EH (cell line): ENCODE data around the gene VSTM2A.
A peak's percentile ranks its signal among the peaks of the same experiment; 100 is the strongest.
"Not testable (repeated sequence)": the region's sequence is repeated elsewhere in the genome, so short reads cannot be mapped to it uniquely, and the experiment has no call there.

ENCODE experiments used
- DNase-seq: peaks from one replicate; pipeline ENCODE4 v3.0.0-alpha.2; 2015; ENCODE audit warnings: low read depth

Gene VSTM2A, protein sequence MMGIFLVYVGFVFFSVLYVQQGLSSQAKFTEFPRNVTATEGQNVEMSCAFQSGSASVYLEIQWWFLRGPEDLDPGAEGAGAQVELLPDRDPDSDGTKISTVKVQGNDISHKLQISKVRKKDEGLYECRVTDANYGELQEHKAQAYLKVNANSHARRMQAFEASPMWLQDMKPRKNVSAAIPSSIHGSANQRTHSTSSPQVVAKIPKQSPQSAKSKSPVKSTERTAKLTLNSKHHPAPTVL

DNA sequence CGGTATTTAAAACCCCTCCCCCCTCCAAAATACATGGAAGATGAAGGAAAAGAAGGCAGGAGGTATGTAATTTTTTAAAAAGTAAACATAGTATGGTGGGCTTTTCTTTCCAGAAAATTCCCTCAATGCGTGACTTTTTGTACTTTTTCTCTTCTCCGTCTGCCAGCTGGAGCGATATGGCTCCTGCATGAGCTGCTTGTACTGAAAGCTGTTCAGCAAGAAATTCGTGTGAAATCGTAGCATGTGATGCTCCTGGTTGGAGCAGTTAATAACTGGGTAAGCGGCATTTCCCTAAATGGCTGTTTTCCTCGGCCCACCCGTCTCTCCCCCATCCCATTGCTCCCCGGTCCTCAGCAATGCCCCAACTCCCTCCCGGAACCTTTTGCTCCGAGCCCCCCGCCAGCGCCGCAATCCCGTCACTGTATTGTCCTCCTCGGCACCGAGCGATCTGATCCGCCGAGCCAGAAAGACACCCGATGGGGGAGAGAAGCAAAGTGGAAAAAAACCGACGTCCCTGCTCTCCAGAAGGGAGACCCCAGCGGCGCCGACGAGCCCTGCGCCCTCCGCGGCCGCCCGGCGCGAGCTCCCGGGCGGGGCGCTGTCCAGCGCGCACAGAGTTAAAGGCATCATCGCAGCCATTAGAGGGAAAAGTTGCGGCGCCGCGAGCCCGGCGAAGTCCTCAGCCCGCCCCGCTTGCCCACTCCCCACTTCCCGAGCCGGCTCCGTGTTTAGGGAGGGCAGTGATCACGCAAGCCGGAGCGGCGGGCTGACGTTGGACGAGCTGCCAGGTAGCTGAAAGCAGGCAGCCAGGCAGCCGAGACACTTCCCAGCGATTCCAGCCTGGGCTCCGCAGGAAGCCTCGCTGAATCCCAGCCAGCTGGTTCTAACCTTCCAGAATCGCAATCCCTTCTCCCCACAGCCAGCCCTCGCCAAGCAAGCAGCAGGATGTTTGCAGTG, at the start of gene VSTM2A:
VSTM2A (plus strand) TSS at position 707 of the 957 bp plus-strand sequence. CDS start 356 bp downstream, outside the sequence.
- no peak for DNase-seq

DNA sequence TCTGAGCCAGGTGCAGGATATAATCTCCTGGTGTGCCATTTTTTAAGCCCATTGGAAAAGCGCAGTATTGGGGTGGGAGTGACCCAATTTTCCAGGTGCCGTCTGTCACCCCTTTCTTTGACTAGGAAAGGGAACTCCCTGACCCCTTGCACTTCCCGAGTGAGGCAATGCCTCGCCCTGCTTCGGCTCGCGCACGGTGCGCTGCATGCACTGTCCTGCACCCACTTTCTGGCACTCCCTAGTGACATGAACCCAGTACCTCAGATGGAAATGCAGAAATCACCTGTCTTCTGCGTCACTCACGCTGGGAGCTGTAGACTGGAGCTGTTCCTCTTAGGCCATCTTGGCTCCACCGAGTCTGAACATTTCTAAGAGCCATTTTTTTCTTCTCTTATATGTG, 37.6 kb upstream of the VSTM2A start:
- DNase-seq = not testable (repeated sequence)

DNA sequence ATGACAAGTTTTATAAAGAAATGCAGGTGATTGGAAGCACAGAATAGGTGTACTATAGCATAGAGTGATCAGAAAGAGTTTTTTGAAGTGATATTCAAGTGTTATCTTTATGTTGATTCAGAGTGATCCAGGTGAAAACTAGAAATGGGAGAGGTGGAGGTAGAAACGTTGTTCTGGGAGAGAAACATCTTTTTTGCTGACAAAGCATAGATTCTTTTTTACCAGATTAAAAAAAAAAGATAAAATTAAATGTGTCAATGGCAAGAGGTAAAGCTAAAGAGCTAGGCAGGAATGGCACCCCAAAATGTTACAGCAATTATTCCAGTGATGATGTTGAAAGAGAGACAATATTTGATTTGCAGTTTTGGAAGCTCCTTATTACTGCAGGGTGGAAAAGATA, 12.6 kb upstream of the VSTM2A start:
- DNase-seq = no peak

DNA sequence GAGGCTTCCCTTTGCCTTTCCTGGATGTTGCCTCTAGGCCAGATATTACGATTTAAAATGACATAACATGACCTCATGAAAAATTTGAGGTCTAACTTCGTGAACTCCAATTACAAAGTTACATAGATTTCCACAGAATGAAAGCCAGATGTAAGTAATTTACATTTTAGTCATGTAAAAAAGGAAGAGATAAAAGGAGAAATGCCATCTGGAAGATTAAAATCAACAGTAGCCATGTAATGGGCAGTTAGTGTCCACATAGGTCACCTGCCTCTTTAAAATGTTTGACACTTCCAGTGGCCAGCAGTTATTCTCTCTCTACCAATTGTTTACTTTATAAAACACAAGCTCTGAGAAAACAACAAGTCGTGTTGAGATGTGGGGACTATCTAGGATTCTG, 4.1 kb upstream of the VSTM2A start:
- no peak for DNase-seq

DNA sequence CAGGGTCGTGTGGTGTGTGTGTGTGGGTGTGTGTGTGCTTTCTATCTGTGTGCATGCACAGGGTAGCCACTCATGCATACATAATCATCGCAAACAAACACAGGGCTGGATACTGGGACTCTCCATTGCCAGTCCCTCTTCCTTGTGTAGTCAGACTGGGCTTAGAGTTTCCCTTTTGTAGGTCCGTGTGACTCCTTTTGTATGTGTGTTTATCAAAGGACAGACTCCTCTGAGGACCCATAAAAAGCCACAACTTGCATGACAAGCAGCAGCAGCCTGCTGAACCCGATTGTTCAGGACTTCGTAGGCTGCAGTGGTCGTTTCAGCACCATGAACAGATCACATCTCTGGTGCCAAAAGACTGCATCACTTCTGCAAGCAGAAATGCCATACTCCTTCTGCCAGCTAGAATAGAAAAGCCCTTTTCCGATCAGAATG, 895 bp downstream of the VSTM2A start:
- DNase-seq = peak; percentile 3

DNA sequence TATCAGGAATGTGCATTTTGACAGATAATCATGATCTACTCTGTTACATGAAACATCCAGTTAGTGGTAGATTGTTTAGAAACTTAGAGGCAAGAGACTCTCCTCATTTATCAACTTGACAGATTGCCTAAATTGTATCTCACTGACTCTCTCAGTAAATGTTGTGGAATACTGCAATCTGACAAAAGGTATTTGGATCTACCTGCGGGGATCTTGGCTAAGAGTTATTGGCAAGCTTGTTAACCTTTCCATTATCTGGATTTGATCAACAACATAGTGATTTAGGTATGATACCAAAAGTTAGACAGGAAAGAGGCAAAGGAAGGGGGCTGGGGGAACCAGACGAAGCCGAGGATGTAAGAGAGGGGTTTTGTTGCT, 2.0 kb downstream of the VSTM2A start:
- no peak for DNase-seq

DNA sequence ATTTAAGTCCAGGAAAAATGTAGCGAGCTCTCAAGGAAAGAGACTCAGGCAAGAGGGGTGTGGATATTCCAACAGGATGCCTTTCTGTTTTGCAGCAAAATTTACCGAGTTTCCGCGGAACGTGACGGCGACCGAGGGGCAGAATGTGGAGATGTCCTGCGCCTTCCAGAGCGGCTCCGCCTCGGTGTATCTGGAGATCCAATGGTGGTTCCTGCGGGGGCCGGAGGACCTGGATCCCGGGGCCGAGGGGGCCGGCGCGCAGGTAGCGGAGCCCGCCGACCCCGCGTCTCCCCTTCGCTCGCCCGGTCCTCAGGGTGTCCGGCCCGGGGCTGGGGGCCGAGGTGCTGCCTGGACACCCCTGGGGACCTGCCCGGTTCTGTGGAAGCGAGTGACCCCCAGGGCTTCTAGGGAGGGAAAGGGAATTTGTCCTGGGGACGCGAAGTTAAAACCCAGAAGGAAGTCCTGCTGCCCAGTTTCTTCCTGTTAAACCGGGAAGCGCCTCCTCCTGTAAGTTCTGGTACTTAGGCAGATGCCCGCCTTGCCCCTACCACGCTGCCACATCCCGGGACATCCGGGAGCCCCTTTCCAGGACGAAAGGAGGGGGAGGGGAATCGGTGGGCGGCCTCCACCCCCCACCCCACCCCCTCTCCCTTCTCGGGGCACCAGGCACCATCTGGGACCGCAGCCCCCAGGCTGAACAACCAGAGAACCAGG, 2.5 kb downstream of the VSTM2A start:
- DNase-seq = no peak

DNA sequence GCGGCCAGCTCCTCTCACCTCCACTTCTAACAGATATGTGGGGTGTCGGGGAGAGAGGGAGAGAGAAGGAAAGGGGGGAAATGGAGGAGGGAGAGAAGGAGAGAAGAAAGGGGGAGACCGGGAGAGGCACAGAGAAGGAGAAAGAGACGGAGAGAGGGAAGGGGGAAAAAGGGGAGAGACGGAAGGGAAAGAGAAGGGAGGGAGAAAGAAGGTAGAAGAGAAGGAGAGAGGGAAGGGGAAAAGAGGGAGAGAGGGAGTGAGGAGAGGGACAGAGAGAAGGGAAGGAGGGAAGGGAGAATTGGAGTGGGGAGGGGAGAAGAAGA, 3.0 kb downstream of the VSTM2A start:
- DNase-seq = no peak

DNA sequence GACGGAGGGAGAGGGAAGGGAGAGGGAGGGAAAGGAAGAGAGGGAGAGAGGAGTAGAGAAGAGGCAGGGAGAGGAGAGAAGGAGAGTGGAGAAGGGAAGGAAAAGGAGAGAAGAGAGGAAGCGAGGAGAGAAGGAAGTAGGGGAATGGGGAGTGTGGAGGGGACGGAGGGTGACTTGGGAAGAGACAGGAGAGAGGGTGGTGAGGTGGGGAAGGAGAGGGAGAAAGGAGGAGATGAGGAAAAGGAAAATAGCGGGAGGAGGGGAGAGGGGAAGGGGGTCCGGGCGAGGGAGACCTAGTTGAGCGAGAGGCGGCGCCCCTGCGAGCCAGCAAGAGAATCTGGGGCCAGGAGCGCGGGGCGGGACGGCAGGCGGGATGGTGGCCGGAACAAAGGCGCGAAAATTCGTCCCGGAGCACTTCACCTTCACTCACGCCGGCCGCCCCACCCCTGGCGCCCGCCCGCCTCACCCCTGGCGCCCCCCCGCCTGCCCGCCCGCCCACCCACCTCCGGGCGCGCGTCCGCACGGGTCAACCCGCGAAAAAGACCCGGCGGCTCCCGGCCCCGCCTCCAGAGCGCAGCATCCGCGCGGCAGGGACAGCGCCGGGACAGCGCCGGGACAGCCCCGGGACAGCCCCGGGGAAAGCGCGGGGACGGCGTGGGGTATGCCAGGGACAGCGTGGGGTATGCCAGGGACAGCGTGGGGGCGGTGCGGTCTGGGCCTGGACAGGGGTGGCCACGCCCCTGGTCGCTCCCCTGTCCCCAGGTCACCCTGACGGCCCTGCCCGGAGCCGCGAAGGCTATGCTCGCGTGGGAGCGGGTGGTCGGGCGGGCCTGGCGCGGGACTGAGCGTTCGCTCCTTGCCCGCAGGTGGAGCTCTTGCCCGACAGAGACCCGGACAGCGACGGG, 4.2 kb downstream of the VSTM2A start:
- no peak for DNase-seq

DNA sequence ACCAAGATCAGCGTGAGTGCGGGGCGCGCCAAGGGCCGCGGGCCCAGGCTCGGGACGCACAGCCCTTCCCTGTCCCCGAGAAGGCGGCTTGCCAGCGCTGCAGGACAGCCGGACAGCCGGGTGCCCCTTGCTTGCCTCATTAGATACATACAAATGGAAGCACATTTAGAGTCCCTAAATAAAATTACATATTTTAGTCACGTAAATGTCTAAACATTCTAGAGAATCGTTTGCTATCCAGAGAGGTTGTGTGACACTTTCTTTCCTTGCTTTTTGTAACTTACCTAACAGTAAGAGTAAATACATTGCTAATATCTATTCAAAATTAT, 4.8 kb downstream of the VSTM2A start:
- no peak for DNase-seq

DNA sequence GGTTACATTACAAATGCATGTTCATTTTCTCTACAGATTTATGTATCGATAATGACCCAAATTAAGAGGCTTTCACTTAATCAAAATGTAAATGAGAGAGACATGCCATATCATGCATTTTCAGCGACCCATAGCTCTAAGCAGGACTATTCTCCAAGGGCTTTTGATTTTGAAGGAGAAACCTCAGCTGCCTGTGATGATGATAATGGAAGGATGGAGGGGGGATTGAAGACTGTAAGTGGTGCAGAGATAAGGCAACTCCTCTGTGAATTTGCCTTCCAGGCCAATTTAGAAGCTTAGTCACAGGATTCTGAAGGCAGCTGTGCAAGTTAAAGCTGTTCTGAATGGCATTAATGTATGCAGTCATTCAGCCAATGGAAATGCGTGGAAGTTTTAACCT, 8.3 kb downstream of the VSTM2A start:
- no peak for DNase-seq

DNA sequence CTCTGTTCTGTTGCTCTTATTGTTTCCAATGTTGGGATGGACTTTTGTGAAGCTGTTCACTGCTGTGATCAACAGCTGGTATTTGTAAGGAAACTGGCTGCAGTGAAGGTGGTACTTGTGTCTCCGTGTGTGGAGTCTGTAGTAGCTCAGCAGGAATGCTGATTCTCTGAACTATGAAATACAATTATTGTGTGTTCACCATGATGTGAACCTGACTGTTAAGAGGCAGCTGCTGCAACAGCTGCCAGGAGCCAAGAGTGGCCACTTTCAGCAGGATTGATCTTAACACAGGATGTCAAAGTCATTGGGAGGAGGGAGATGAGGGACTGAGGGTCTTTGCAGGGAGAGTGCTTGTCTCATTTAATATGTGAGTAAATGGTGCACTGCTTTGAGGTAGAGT, 13.9 kb downstream of the VSTM2A start:
- no peak for DNase-seq

DNA sequence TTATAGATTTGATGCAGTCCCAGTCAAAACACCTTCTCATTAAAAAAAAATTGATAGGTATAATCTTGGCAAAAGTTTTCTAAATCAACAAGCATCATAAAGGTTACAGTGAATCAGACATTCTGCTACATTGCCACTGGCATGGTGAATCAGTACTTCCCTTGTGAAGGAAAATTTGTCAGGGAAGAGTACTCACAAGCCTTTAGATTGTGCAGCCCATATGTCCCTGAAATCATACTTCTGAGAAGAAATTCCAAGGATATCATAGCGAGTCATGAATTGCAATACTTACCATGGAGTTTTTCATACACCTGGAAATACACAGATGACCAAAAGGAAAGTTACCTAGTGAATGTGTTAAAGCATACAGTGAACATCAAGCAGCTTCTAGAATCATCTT, 17.2 kb downstream of the VSTM2A start:
- no peak for DNase-seq

DNA sequence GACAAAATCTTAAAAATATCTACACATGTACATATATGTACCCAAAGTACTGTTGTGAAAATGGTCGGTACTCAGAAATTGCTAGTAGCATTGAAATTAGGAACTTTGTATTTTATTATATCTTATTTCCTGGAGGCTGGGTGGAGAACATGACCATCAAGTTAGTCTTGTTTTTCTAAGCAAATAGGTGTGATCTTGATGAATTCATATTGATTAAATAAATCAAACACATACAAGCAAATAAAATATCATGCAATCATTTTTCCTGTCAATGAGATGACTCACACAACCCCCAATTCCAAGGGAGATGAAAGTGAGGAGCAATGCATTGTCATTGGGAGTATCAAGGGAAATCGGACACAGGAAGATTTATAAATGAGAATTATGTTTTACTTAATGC, 18.0 kb downstream of the VSTM2A start:
- no peak for DNase-seq

DNA sequence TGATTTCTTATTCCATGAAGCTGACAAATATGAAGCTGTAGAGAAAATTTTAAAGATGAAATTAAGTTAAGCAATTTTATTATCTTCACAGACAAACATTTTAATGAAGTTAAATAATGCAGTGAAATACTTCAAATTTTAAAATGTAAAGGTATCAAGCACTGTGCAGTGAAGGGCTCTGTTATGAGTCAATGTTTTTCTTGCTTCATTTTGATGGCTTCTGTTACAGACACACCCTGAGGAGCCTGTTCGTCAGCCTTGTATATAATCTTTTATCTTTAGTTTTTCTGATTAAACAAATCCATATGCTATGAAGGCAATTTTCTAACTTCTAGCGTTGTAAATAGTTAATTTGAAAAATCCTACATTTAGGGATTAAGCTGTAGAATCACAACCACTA, 18.5 kb downstream of the VSTM2A start:
- DNase-seq = no peak

DNA sequence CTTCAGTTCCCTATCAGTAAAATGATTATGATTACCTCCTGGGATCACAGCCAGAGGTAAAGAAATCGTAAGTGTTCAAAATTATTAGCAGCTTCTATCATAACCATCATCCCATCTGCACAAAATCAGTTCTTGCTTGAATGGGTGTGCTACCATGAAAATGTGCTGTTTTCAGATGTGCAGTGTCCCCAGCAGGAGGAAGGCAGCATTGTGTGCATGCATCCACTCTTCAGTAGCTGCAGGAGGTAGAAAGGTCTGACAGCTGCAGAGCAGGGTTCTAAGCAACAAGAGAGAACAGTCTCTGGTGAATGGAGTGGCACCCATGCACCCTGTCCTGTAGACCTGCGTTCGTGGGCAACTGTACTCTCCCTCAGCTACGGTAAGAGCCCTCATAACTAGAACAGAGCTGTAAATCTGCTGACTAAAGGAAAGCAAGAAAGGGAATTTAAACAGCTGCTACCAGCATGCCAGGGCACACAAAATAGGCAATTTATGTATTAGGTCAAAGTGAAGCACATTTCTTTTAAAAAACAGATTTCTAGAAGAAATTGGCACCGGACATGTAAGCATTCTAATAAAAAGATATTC, 21.2 kb downstream of the VSTM2A start:
- no peak for DNase-seq

DNA sequence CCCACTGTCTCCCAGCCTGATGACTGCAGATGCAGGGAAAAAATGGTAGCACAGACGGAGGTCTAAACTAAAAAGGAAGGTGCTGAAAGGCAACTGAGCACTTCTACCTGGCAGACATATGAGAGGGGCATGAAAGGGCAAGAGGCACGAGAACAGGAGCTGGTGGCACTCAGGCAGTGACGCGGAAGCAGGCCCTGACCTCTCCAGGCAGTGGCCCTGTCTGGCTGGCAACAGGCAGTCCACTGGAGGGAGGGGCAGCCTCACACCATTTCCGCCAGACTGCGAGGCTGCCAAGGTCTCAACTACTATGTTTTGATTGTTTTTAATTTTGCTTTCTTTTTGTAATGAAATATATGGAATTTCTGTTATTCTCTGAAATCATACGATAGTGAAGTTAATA, 23.3 kb downstream of the VSTM2A start:
- no peak for DNase-seq

DNA sequence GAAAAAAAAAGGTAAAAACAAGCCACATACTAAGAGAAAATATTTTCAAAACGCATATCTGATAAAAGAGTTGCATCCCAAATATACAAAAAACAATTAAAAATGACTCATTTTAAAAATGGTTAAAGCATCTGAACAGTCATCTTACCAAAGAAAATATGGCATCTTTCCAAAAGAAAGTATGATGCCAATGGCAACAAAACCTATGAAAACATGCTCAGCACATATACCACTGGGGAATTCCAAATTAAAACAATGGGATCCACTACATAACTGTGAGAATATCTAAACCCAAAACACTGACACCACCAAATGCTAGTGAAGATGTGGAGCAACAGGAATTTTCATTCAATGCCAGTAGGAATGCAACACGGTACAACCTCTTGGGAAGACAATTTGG, 39.3 kb downstream of the VSTM2A start:
- peak; percentile 36 for DNase-seq

DNA sequence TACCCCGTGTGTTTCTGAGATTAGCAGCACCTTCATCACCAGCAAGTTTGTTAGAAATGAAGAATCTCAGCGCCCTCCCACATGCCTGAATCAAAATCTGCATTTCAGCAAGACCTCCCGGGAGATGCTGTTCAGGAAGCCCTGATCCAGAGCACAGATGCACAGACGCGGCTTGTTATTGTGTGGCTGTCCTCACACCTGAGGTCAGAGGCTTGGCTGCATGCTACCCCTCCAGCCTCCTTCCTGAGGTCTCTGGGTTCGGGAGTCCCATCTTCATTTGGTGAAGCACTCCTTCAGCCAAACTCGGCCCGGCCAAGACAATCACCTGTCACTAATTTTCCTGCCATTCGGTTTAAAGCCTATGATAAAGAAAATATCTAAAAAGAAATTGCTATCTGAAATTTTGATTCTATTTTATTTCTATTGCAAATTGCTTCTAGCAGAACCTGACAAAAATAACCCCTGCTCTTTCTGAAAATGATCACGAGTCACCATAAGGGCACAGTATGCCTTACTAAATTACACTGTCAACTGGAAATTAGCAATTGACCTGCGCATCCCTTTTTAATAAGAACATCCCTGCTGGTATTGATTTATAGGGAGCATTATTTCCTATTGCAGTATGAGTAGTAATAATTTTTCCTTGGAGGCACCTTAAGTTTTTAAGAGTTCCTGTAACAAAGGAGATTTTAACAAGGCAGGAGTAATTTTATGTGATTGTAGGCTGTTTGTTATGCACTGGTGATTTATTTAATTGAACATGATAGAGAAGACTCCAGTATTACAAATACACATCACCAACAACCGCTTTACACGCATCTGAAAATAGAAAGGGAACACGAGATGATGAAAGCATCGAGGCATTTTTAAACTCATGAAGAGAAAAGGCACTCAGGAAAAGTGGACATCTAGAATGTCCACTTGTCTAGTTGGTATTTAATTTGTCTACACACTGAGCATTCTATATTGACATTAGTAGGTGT, 49.5 kb downstream of the VSTM2A start:
- DNase-seq = no peak

DNA sequence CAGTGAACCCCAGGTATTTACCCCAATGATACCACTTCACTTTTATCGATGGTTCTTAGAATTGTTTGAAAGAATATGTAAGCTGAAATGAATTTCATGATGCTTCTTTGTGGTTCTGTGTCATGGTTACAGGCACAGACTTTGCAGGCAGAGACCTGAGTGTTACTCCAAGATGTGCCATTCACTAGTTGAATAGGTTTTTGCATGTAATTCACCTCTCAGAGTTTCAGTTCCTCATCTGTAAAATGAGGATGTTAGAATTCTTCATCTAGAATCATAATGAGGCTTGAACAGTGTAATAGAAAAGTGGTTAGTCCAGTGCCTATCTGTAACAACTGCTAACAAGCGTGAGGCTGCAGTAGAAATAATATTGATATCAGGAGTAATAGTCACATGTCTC, 54.6 kb downstream of the VSTM2A start:
- no peak for DNase-seq
